GM12864 (cell line): ENCODE measurements around the gene AMPD3.

Experiments
- DNase-seq: peaks from one replicate; pipeline ENCODE4 v3.0.0-alpha.2; 2011; ENCODE audit warnings: low read depth
- H3K4me3 ChIP-seq: 2 replicates; pipeline ENCODE4 v1.5.1; 2011; ENCODE audit warnings: mild to moderate bottlenecking, low read depth, low read length, control low read depth
- TF ChIP-seq, protein P1 (sequence below): IDR thresholded peaks from 2 replicates; pipeline ENCODE4 v1.5.1; 2011; ENCODE audit warnings: low read depth, mild to moderate bottlenecking, moderate library complexity, low read length, control low read depth, inconsistent platforms; ENCODE audit errors: missing control alignments

Gene AMPD3

GRCh38 chr11:10504490-10504889 lies 49.4 kb downstream of the AMPD3 start:
- no peak for DNase-seq
- TF ChIP-seq, protein P1, sequence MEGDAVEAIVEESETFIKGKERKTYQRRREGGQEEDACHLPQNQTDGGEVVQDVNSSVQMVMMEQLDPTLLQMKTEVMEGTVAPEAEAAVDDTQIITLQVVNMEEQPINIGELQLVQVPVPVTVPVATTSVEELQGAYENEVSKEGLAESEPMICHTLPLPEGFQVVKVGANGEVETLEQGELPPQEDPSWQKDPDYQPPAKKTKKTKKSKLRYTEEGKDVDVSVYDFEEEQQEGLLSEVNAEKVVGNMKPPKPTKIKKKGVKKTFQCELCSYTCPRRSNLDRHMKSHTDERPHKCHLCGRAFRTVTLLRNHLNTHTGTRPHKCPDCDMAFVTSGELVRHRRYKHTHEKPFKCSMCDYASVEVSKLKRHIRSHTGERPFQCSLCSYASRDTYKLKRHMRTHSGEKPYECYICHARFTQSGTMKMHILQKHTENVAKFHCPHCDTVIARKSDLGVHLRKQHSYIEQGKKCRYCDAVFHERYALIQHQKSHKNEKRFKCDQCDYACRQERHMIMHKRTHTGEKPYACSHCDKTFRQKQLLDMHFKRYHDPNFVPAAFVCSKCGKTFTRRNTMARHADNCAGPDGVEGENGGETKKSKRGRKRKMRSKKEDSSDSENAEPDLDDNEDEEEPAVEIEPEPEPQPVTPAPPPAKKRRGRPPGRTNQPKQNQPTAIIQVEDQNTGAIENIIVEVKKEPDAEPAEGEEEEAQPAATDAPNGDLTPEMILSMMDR = no peak
- no peak overlapping the region for H3K4me3 ChIP-seq

- DNase-seq = no peak
- no peak overlapping the region for H3K4me3 ChIP-seq
- TF ChIP-seq, protein P1 = no peak
Measured at GRCh38 chr11:10505278-10506007, 50.4 kb downstream of the AMPD3 start.

DNA sequence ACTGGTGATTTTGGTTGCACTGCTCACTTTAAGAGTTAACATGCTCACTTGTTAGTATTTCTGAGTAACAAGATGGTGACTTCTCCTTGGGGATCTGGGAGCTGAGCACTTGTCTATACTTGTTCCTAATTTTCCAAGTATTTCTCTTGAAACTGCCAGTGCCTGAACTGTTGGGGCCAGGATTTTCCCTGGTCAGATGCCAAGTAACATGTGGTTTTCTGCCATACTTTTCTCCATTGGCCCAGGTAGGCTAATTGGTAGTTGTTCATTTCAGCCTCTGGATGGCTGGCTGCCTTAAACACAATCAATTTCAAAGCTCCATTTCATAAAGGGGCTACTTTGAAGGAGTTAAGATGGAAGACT lies 50.9 kb downstream of the AMPD3 start:
- no peak for DNase-seq
- TF ChIP-seq, protein P1 = no peak
- no peak overlapping the region for H3K4me3 ChIP-seq

DNA sequence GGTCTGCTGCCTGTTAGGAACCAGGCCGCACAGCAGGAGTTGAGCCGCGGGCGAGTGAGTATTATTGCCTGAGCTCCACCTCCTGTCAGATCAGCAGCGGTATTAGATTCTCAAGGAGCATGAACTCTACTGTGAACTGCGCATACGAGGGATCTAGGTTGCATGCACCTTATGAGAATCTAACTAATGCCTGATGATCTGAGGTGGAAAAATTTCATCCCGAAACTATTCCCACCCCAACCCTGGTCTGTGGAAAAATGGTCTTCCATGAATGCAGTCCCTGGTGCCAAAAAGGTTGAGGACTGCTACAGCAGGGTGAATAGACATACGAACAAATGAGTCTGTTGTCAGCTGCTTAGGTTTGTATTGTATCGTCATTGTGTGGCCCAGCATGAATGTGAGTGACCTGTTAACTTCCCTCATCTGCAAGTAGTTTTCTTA lies 56.1 kb downstream of the AMPD3 start:
- no peak overlapping the region for H3K4me3 ChIP-seq
- DNase-seq = no peak
- TF ChIP-seq, protein P1 = no peak

- no peak for DNase-seq
- no peak overlapping the region for H3K4me3 ChIP-seq
- TF ChIP-seq, protein P1 = no peak
Measured at GRCh38 chr11:10514202-10514601, 59.1 kb downstream of the AMPD3 start.

DNA sequence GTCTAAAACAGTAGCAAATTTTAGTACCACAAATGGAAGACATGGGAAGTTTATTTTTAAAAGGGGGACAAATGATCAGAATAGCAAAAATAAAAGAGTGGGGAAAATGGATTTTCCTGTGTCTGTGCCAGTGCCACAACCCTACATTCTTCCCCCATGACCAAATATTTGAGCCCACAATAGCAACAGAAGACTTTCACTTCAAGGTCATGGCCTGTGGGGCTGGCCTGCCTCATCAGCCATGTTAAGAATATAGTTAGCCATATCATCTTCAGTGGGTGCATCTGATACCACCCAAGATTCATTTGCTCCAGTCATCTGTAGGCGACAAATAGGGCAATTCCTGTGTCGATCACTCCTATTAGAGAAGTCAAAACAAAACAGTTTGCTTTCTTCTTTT lies 59.6 kb downstream of the AMPD3 start:
- no peak for DNase-seq
- H3K4me3 ChIP-seq = no peak overlapping the region
- TF ChIP-seq, protein P1 = no peak

DNA sequence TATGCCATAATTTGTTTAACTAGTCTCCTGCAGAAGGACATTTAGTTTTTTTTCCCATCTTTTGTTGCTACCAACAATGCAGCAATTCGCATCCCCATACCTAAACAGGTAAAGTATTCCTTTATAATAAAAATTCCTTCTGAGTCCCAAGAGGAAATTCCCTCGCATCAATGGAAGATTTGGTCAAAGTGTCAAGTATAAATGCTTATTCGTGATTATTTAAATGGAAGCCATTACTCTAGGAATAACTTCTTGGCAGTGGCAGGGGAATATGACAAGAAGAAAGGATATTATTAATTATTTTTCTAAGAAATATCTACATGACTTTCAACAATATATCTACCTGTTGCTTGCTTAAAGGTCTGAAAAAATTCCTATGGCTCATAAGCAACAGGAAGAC lies 60.4 kb downstream of the AMPD3 start:
- H3K4me3 ChIP-seq = no peak overlapping the region
- TF ChIP-seq, protein P1 = no peak
- DNase-seq = no peak
